ENCODE results near the gene HLA-DOB. TPM values are rescaled to one million over a fixed set of nuclear protein-coding genes. Genes with fewer than 3 reads are reported as not detected.

HLA-DOB gene
- total and polyA plus RNA-seq, 8 donors: 0.24 to 2.8 (median 0.57) TPM

GRCh38 chr6:32825966-32826365, 9.2 kb upstream of the HLA-DOB start:
- intact Hi-C loops (cut with DNase I): no loop called here
- TF ChIP-seq CTCF (IDR thresholded peaks at IDR 0.05): peak in 1 of 2 donors; percentile 30
- DNase-seq: peak in 1 of 4 donors; percentile 16
- peak; percentile 77 for ATAC-seq
- H3K27ac ChIP-seq: peak overlapping the region in 1 of 2 donors; percentile 13
- no peaks in the 10 kb centered on the region for H3K27me3 ChIP-seq
- peaks cover 0 to 42% of the 10 kb centered on the region in 2 donors for H3K36me3 ChIP-seq
- no peaks in the 10 kb centered on the region for H3K9me3 ChIP-seq
- H3K4me3 ChIP-seq: no peak overlapping the region
- peaks cover 0 to 4% of the 10 kb centered on the region in 2 donors for H3K4me1 ChIP-seq

GRCh38 chr6:32819729-32820128, 2.9 kb upstream of the HLA-DOB start:
- H3K27me3 ChIP-seq: no peaks in the 10 kb centered on the region
- H3K27ac ChIP-seq: no peak overlapping the region
- H3K4me3 ChIP-seq: no peak overlapping the region
- DNase-seq (no peak), ATAC-seq (no peak)
- no peaks in the 10 kb centered on the region for H3K36me3 ChIP-seq
- intact Hi-C loops (cut with DNase I): no loop called here
- no peaks in the 10 kb centered on the region for H3K9me3 ChIP-seq
- TF ChIP-seq CTCF (IDR thresholded peaks at IDR 0.05): no peak
- no peaks in the 10 kb centered on the region for H3K4me1 ChIP-seq

- no peaks in the 10 kb centered on the region for H3K4me1 ChIP-seq
- TF ChIP-seq CTCF (IDR thresholded peaks at IDR 0.05): no peak
- H3K27ac ChIP-seq: no peak overlapping the region
- H3K36me3 ChIP-seq: no peaks in the 10 kb centered on the region
- DNase-seq (no peak), ATAC-seq (no peak)
- H3K27me3 ChIP-seq: no peaks in the 10 kb centered on the region
- H3K4me3 ChIP-seq: no peak overlapping the region
- intact Hi-C loops (cut with DNase I): no loop called here
- no peaks in the 10 kb centered on the region for H3K9me3 ChIP-seq
These were observed 2.1 kb upstream of the HLA-DOB start for GRCh38 chr6:32818867-32819266.

- no peak for ATAC-seq
- intact Hi-C loops (cut with DNase I): no loop called here
- Histone ChIP-seq H3K36me3 (no peaks in the 10 kb centered on the region), H3K4me1 (no peaks in the 10 kb centered on the region), H3K27ac (no peak overlapping the region), H3K4me3 (no peak overlapping the region), H3K27me3 (no peaks in the 10 kb centered on the region), H3K9me3 (no peaks in the 10 kb centered on the region)
- no peak for DNase-seq
- no peak for TF ChIP-seq CTCF (IDR thresholded peaks at IDR 0.05)
These were observed 806 bp downstream of the HLA-DOB start for GRCh38 chr6:32815996-32816395.

GRCh38 chr6:32815115-32815514, 1.7 kb downstream of the HLA-DOB start:
- DNase-seq (no peak), ATAC-seq (no peak)
- no peak for TF ChIP-seq CTCF (IDR thresholded peaks at IDR 0.05)
- Histone ChIP-seq H3K27ac (no peak overlapping the region), H3K36me3 (no peaks in the 10 kb centered on the region), H3K4me1 (no peaks in the 10 kb centered on the region), H3K27me3 (no peaks in the 10 kb centered on the region), H3K9me3 (no peaks in the 10 kb centered on the region), H3K4me3 (no peak overlapping the region)
- intact Hi-C loops (cut with DNase I): no loop called here
